Epidermal melanocyte (primary cell): ENCODE measurements around the gene CDK17.

Source experiments
- DNase-seq: peaks from one replicate; pipeline ENCODE4 v3.0.0; 2011; ENCODE audit warnings: low spot score; ENCODE audit not compliant: insufficient read length

Gene CDK17

GRCh38 chr12:96271469-96272199 lies 128.6 kb downstream of the CDK17 start:
- DNase-seq = no peak

GRCh38 chr12:96266238-96266637 lies 134.0 kb downstream of the CDK17 start:
- no peak for DNase-seq

GRCh38 chr12:96265836-96266235 lies 134.4 kb downstream of the CDK17 start:
- no peak for DNase-seq

GRCh38 chr12:96265400-96265799 lies 134.8 kb downstream of the CDK17 start:
- no peak for DNase-seq

- DNase-seq = no peak
These were observed 136.8 kb downstream of the CDK17 start for GRCh38 chr12:96263449-96263902.

GRCh38 chr12:96261557-96261956 lies 138.7 kb downstream of the CDK17 start:
- DNase-seq = no peak

- DNase-seq = no peak
These were observed 139.6 kb downstream of the CDK17 start for GRCh38 chr12:96260644-96261043.

GRCh38 chr12:96260231-96260630 lies 140.0 kb downstream of the CDK17 start:
- DNase-seq = no peak

- no peak for DNase-seq
These were observed 141.9 kb downstream of the CDK17 start for GRCh38 chr12:96258104-96258961.

GRCh38 chr12:96257550-96258103 lies 142.6 kb downstream of the CDK17 start:
- no peak for DNase-seq

- no peak for DNase-seq
These were observed 143.4 kb downstream of the CDK17 start for GRCh38 chr12:96256672-96257361.

- no peak for DNase-seq
These were observed 145.2 kb downstream of the CDK17 start for GRCh38 chr12:96255077-96255476.

GRCh38 chr12:96250119-96250685 lies 150.0 kb downstream of the CDK17 start:
- DNase-seq = no peak

GRCh38 chr12:96249196-96250118 lies 150.8 kb downstream of the CDK17 start:
- DNase-seq = no peak

- no peak for DNase-seq
These were observed 151.9 kb downstream of the CDK17 start for GRCh38 chr12:96248136-96248931.

GRCh38 chr12:96247563-96247962 lies 152.7 kb downstream of the CDK17 start:
- no peak for DNase-seq

- no peak for DNase-seq
These were observed 153.2 kb downstream of the CDK17 start for GRCh38 chr12:96246926-96247505.

GRCh38 chr12:96244826-96245225 lies 155.4 kb downstream of the CDK17 start:
- no peak for DNase-seq

GRCh38 chr12:96242597-96242996 lies 157.6 kb downstream of the CDK17 start:
- no peak for DNase-seq
